ENCODE data around the gene C11orf16.
"Not testable (repeated sequence)": the region's sequence is repeated elsewhere in the genome, so short reads cannot be mapped to it uniquely, and the experiment has no call there.

C11orf16 gene

GRCh38 chr11:8891185-8891584 is 41.6 kb downstream of the C11orf16 start:
- not testable (repeated sequence) for DNase-seq (ENCODE audit: low read depth)

GRCh38 chr11:8886322-8886721 is 46.4 kb downstream of the C11orf16 start:
- DNase-seq (ENCODE audit: low read depth): peak; percentile 8

GRCh38 chr11:8881585-8881984 is 51.2 kb downstream of the C11orf16 start:
- not testable (repeated sequence) for DNase-seq (ENCODE audit: low read depth)

GRCh38 chr11:8878771-8879170 is 54.0 kb downstream of the C11orf16 start:
- DNase-seq (ENCODE audit: low read depth): no peak

GRCh38 chr11:8873741-8874405 is 58.9 kb downstream of the C11orf16 start:
- no peak for DNase-seq (ENCODE audit: low read depth)

GRCh38 chr11:8871962-8872361 is 60.8 kb downstream of the C11orf16 start:
- no peak for DNase-seq (ENCODE audit: low read depth)

GRCh38 chr11:8871171-8871775 is 61.5 kb downstream of the C11orf16 start:
- DNase-seq (ENCODE audit: low read depth): peak; percentile 86

- DNase-seq (ENCODE audit: low read depth): peak; percentile 77
Measured at GRCh38 chr11:8870411-8871170, 62.2 kb downstream of the C11orf16 start.

Data from amniotic epithelial cell (primary cell).